H1 (cell line): ENCODE measurements around the gene ACTA2. TPM values are rescaled to one million over a fixed set of nuclear protein-coding genes. Genes with fewer than 3 reads are reported as not detected.

ENCODE experiments used
- ASH2L ChIP-seq: fragments of 200-600, 300-600 bp; sonication (generic); IDR thresholded peaks from one replicate; pipeline ENCODE4 v1.7.1; 2017; ENCODE audit warnings: low read length
- SUZ12 ChIP-seq: fragments of 200-600 bp; sonication (generic); IDR thresholded peaks from 2 replicates; pipeline ENCODE4 v1.6.1; 2012; ENCODE audit warnings: mild to moderate bottlenecking, inconsistent platforms, low read length, moderate library complexity, mixed read lengths
- TEAD4 ChIP-seq: IDR thresholded peaks from 2 replicates; pipeline ENCODE4 v1.6.1; 2012; ENCODE audit warnings: low read depth, low read length, inconsistent platforms, mixed read lengths
- polyA plus RNA-seq, 7 experiments: library from polyadenylated mRNA; depleted of rRNA in 3 of 7; stranded (reverse) in 5 of 7; unstranded in 2 of 7; fragments of >200 nt in 5 of 7; fragments of 200-250 nt in 2 of 7; gene quantifications; 1 replicate in 5 of 7; 2 replicates in 1 of 7; 4 replicates in 1 of 7; pipeline versions ENCODE4 v1.2.1 to v1.2.3, GENCODE V29; 2011 to 2013; ENCODE audit warnings: missing spikeins in 2 of 7, mixed read lengths in 2 of 7
- total RNA-seq: library from RNA; stranded (reverse); fragmentation: NEBNext Ultra II Directional; extraction: Animal tissue kit (Norgen Biotek cat#: 25700); gene quantifications from 2 replicates; pipeline ENCODE4 v1.2.1, GENCODE V29; 2021

The ACTA2 gene
- total and polyA plus RNA-seq, 2 of the 8 experiments (the other 6 are each of a cell fraction or from before 2014, with no cell fraction given) = 3.5 to 8.9 TPM

- TF ChIP-seq TEAD4 (no peak), ASH2L (no peak), SUZ12 (no peak)
These were observed 51.2 kb downstream of the ACTA2 start (continued) for GRCh38 chr10:88901206-88901983.
